GM12864 (cell line): ENCODE results near the gene SMIM29.
"Not testable (repeated sequence)": the region's sequence is repeated elsewhere in the genome, so short reads cannot be mapped to it uniquely, and the experiment has no call there.

Experiments used
- DNase-seq: peaks from one replicate; pipeline ENCODE4 v3.0.0-alpha.2; 2011; ENCODE audit warnings: low read depth
- H3K4me3 ChIP-seq: 2 replicates; pipeline ENCODE4 v1.5.1; 2011; ENCODE audit warnings: mild to moderate bottlenecking, low read depth, low read length, control low read depth
- TF ChIP-seq, protein P1 (sequence below): IDR thresholded peaks from 2 replicates; pipeline ENCODE4 v1.5.1; 2011; ENCODE audit warnings: low read depth, mild to moderate bottlenecking, moderate library complexity, low read length, control low read depth, inconsistent platforms; ENCODE audit errors: missing control alignments

Gene SMIM29

DNA sequence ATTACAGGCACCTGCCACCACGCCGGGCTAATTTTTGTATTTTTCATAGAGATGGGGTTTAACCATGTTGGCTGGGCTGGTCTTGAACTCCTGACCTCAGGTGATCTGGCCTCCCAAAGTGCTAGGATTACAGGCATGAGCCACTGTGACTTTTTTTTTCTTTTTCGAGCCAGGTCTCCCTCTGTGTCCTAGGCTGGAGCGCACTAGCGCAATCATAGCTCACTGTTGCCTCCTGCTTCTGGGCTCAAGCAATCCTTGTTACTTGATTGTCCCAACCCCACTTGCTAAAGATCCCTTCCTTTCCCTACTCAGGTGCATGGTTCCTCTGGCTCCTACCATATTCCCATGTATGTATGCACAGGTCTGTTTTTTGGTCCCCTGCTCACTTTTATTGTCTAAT is 27.4 kb upstream of the SMIM29 start:
- no peak overlapping the region for H3K4me3 ChIP-seq
- TF ChIP-seq, protein P1, sequence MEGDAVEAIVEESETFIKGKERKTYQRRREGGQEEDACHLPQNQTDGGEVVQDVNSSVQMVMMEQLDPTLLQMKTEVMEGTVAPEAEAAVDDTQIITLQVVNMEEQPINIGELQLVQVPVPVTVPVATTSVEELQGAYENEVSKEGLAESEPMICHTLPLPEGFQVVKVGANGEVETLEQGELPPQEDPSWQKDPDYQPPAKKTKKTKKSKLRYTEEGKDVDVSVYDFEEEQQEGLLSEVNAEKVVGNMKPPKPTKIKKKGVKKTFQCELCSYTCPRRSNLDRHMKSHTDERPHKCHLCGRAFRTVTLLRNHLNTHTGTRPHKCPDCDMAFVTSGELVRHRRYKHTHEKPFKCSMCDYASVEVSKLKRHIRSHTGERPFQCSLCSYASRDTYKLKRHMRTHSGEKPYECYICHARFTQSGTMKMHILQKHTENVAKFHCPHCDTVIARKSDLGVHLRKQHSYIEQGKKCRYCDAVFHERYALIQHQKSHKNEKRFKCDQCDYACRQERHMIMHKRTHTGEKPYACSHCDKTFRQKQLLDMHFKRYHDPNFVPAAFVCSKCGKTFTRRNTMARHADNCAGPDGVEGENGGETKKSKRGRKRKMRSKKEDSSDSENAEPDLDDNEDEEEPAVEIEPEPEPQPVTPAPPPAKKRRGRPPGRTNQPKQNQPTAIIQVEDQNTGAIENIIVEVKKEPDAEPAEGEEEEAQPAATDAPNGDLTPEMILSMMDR: no peak
- DNase-seq: no peak

DNA sequence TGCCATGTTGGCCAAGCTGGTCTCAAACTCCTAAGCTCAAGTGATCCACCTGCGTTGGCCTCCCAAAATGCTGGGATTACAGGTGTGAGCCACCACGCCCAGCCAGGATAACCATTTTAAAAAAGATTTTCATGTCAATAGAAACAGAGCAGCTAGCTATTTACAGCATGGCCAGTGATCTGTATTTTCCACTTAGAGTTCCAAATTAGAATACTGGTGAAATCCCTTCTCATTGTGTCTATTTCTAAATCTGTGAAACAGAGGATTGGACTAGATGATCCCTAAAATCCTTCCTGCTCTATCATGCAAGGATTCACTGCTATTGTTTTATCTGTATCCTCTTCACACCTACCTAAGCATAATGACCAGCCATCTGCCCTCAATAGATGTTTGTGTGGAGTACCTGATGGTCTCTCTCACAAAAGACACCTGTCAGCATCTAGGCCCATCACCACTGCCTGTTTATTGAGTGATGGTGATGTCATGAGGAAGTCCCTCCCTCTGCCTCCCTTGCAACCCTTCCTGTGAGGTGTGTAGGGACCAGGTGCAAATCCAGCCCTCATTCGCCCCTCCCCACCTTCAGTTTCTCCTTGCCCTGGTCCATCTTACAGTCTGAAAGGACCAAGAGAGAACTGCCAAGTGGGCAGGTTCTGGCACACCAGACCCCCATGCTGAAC is 26.5 kb upstream of the SMIM29 start:
- TF ChIP-seq, protein P1: no peak
- no peak for DNase-seq
- H3K4me3 ChIP-seq: no peak overlapping the region

DNA sequence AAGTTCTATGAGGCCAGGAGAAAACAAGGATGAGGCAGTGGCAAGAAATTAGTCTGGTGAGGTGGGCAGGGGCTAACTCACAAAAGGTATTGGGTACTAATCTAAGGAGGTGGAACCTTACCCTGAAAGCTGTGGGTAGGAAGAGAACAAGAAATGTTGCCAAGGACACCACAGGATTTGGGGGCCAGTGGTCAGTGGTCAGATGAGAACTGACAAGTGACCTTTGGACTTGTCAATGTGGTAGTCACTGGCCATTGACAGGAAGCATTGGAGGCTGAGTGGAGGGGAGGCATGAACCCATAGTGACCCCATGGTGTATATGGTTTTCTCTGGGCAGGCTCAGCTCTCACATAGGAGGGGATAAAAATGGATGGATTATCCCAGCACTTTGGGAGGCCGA is 25.3 kb upstream of the SMIM29 start:
- no peak for DNase-seq
- no peak overlapping the region for H3K4me3 ChIP-seq
- TF ChIP-seq, protein P1: no peak

DNA sequence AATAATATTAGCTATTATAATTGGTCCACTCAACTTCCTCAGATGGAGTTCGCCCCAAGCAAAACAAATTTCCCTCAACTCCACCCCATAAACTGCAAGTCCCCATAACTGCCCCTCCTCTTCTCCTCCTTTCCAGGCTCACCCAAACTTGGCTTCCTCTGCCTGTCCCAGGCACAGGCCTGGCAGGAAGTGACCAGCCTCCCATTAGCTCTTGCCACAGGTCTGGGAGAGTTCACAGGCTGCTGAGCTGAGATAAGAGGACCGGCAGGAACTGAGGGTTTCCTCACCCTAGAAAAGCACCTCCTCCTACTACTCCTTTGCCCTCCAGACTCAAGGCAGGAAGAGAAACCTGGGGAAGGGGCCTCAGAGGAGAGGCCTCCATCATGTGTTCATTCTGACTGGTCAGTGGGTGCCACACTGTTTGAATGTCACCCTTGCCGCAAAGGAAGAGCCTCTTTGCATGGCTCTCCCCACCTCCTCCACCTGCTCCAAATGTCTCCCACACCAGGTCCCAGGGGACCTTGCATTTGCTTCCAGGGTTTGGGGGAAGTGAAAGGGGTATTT is 24.5 kb upstream of the SMIM29 start:
- H3K4me3 ChIP-seq: no peak overlapping the region
- DNase-seq: no peak
- TF ChIP-seq, protein P1: no peak

DNA sequence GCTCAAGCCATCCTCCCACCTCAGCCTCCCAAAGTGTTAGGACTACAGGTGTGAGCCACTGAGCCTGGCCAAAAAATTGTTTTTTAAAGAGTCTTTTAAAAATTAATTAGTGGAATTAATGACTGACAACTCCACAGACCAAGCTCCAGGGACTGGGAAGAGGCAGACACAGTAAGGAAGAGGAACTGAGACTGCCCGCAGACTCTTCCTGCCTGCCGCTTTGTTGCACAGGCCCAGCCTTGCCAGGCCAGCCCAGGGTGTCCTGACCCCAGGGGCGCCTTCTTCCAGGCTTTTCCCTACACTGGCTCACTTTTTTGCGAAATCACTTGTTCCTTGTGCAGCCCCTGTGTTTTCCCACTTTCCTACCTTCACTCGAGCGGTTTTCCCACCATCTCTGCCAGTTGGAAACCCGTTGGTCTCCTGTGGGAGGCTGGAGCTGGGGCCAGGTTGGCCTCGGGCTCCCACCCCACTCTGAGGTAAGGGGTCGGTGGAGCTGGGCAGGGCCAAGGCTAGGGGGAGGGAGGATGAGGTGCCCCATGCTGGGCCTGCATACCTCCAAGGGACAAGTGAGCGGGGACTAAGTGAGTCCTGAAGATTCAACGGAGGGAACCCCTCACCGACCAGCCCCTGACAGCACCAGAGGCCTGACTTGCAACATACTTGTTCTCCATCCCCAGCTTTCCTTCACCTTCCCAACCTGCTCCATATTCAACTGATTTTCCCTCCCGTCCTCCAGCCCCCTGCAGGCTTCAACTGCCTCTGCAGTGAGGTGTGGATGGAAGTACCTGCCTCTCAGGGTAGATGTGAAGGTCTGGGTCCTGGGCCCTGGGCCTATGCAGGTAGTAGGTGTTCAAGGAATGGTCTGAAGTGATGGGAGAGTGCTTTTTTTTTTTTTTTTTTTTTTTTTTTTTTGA is 23.5 kb upstream of the SMIM29 start:
- no peak for DNase-seq
- TF ChIP-seq, protein P1: no peak
- H3K4me3 ChIP-seq: no peak overlapping the region

DNA sequence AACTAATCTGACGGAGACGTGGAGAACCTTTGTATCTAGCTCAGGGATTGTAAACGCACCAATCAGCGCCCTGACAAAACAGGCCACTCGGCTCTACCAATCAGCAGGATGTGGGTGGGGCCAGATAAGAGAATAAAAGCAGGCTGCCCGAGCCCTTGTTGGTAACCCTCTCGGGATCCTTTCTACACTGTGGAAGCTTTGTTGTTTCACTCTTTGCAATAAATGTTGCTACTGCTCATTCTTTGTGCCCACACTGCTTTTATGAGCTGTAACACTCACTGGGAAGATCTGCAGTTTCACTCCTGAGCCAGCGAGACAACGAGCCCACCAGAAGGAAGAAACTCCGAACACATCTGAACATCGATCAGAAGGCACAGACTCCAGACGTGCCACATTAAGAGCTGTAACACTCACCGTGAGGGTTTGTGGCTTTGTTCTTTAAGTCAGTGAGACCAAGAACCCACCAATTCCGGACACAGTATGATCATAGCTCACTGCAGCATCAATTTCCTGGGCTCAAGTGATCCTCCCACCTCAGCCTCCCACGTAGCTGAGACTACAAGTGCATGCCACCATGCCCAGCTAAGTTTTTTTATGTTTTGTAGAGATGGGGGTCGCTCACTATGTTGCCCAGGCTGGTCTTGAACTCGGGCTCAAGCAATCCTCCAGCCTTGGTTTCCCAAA is 21.0 kb upstream of the SMIM29 start:
- DNase-seq, H3K4me3 ChIP-seq: not testable (repeated sequence)

DNA sequence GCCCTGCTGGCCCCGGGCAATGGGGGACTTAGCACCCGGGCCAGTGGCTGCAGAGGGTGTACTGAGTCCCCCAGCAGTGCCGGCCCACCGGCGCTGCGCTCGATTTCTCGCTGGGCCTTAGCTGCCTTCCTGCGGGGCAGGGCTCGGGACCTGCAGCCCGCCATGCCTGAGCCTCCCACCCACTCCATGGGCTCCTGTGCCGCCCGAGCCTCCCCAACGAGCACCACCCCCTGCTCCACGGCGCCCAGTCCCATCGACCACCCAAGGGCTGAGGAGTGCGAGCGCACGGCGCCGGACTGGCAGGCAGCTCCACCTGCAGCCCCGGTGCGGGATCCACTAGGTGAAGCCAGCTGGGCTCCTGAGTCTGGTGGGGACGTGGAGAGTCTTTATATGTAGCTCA is 20.3 kb upstream of the SMIM29 start:
- DNase-seq, H3K4me3 ChIP-seq: not testable (repeated sequence)
